Uterus (tissue), 2 donors: ENCODE measurements around the gene ACO2.

Experiments
- CTCF ChIP-seq, 4 experiments: fragments of 200-600 bp in 2 of 4; fragments of 450-650 bp in 2 of 4; sonication (generic) in 2 of 4; IDR thresholded peaks; one replicate each; pipeline ENCODE4 v1.5.1; 2016 to 2019; ENCODE audit warnings: antibody characterized with exemption in 4 of 4, mild to moderate bottlenecking in 2 of 4, moderate library complexity in 1 of 4
- POLR2A ChIP-seq, 2 donors: fragments of 450-650 bp; IDR thresholded peaks; one replicate each; pipeline ENCODE4 v1.6.1; 2016; ENCODE audit warnings: antibody characterized with exemption in 2 of 2, mild to moderate bottlenecking in 1 of 2, moderate library complexity in 1 of 2

GRCh38 chr22:41538583-41538982 lies 69.7 kb downstream of the ACO2 start:
- no peak for TF ChIP-seq CTCF (IDR thresholded peaks at IDR 0.05)
- no peak for TF ChIP-seq POLR2A (IDR thresholded peaks at IDR 0.05)
